Measurements from ENCODE around the gene OR51D1.

OR51D1 gene

GRCh38 chr11:4647766-4648165 lies 10.5 kb downstream of the OR51D1 start:
- no peak for DNase-seq

GRCh38 chr11:4654635-4655369 lies 17.5 kb downstream of the OR51D1 start:
- DNase-seq: no peak

DNA sequence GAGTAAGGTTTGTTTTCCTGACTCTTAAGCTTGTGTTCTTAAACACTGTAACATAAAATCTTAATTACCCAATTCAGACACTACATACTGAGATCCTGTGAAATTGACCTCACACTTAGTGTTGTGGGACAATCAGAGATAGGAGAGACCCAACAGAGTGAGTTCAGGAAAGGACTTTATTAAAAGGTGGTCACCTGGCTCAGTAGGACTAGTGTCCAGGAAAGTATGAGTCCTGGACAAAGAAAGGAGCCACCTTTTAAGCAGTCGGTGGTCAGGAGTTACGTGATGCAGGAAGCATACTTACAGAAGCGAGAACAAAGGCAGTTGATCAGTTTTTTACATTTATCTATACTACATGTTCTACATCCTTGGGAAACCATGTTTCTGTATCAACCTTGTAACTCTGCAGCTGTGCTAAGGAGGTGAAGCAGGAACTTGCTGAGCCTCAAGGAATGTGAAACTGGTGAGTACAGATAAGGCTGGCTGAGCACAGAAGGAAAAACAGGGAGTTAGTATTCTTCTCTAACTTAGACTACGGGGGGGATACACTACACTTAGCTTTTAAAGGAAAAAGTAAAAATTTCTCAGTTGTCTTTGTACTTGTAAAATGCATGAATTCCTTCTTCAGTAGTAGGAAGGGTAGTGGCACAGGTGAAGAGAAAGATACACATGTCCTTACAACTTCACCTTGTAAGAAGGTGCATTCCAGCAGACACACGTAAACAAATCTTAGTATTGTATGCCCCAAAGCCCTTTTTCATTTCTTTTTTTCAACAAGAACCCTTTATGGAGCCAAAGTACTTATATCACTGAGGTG lies 21.6 kb downstream of the OR51D1 start:
- DNase-seq: no peak

DNA sequence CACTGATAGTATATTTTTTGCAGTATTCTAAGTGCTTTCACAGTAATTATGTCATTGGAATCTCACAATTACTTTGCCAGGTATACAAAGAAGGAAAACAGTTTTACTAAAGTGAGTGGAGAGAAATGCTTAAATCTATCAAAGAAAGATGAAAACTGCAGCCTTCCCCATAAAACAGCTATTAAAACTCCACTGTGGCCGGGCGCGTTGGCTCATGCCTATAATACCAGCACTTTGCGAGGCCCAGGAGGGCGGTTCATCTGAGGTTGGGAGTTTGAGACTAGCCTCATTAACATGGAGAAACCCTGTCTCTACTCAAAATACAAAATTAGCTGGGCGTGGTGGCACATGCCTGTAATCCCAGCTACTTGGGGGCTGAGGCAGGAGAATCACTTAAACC lies 25.6 kb downstream of the OR51D1 start:
- DNase-seq: no peak

GRCh38 chr11:4664183-4664582 lies 26.9 kb downstream of the OR51D1 start:
- DNase-seq: no peak

DNA sequence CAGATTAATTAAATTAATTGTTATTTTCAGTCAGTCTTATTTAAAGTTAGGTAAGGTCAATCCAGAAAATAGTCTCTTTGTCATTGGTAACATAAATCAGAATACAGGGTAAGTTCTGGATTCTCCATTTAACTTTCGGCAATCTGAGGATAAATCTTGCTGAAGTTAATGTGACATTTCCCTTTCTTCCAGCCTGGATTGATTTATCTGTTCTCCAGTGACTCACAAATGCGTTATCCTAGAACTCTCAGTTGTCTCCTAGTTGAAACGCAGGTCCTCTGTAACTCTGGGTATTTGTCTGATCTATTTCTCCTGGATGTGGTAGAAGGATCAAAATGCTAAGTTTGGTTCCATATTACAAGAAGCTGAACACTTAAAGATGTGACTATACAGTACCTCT lies 27.5 kb downstream of the OR51D1 start:
- no peak for DNase-seq

GRCh38 chr11:4665424-4665823 lies 28.1 kb downstream of the OR51D1 start:
- DNase-seq: no peak

GRCh38 chr11:4671741-4672140 lies 34.5 kb downstream of the OR51D1 start:
- no peak for DNase-seq

- DNase-seq: no peak
These were observed 35.2 kb downstream of the OR51D1 start for GRCh38 chr11:4672470-4672869.

DNA sequence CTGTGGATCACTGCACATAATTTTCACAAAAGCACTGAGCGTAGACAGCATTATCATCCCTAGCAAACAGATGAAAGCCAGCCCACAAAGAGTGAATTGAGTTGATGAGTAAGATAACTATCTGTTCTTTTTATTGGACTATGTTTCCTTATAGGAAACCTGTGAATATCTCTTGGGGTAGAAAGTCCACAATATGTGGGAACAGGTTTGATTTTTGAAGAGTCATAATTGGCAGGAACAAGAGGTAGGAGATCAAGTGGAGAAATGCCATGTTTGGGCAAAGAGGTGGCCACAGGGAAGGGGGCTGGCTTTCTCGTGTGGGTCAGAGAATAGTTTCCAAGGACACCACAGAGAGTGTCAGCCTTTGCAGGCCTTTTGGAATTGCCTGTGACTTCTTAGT lies 36.5 kb downstream of the OR51D1 start:
- DNase-seq: no peak

GRCh38 chr11:4677948-4678347 lies 40.7 kb downstream of the OR51D1 start:
- no peak for DNase-seq

- no peak for DNase-seq
These were observed 43.1 kb downstream of the OR51D1 start for GRCh38 chr11:4680341-4680740.

- no peak for DNase-seq
These were observed 45.5 kb downstream of the OR51D1 start for GRCh38 chr11:4682623-4683419.

DNA sequence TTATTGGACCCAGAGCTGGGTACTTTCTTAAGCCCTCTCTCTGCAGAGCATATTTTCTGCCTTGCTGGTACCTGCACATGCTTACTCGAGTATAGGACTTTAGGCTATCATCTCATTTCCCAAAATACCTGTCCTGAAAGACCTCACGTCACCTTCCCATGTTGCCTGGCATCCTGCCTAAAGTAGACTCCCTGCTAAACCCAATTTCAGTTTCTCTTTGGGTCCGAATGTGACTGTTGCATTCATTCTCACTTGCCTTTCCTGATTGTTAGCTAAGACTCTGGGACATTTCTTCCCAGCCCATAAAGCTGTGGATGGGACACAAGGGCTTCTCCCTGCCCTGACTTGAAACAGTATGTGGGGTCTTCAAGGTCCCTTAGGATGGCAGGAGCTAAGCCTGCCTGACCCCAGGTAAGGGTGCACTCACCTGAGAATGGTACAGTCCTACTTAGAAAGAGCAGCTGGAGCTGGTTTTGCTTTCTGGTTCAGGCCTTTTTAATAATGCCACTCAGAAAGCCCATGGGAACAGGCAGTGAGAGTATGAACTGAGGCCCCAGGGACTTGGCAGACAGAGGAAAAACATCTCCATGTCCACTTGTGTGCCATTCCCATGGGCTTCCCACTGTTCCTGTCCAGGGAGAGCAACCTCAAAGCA lies 47.5 kb downstream of the OR51D1 start:
- no peak for DNase-seq
